COLO829 (cell line): ENCODE data around the gene TUBA3E.
"Not testable (repeated sequence)": the region's sequence is repeated elsewhere in the genome, so short reads cannot be mapped to it uniquely, and the experiment has no call there.

Experiments used
- DNase-seq: peaks from one replicate; pipeline ENCODE4 v3.0.0; 2012; ENCODE audit warnings: low spot score

TUBA3E gene

DNA sequence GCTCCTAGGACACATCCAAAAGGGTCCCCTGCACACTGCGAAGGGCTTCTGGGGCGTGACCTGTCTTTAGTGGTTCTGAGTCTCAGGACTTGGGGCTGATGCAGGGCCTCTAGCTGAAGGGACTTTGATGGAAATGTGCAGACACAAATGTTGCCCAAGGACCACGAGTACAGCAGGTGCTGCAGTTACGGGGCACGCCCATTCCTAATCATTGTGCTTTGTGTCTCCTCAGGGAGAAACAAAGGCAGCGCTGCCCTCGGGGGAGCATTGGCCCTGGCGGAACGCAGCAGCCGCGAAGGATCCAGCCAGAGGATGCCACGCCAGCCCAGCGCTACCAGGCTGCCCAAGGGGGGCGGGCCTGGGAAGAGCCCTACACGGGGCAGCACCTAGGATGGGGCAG is 8.0 kb downstream of the TUBA3E start:
- no peak for DNase-seq

DNA sequence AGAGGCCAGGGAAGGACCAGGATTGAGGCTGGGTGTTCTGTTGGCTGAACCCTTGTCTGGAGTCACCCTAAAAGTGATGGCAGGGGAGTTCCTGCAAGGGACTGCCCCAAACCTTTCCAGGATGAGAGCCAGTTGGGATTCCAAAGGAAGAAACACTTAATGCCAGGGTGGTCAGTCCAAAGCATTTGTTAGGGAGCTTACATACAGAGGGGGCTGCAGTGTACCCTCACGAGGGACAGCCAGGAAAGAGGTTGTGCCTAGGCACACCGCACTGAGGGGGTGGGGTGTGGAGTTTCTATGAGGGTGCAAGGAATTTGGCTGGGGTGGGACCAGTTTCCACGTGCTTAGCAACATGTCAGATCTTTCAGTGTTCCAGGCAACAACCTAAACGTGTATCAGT is 9.3 kb downstream of the TUBA3E start:
- DNase-seq, result not testable (repeated sequence)

DNA sequence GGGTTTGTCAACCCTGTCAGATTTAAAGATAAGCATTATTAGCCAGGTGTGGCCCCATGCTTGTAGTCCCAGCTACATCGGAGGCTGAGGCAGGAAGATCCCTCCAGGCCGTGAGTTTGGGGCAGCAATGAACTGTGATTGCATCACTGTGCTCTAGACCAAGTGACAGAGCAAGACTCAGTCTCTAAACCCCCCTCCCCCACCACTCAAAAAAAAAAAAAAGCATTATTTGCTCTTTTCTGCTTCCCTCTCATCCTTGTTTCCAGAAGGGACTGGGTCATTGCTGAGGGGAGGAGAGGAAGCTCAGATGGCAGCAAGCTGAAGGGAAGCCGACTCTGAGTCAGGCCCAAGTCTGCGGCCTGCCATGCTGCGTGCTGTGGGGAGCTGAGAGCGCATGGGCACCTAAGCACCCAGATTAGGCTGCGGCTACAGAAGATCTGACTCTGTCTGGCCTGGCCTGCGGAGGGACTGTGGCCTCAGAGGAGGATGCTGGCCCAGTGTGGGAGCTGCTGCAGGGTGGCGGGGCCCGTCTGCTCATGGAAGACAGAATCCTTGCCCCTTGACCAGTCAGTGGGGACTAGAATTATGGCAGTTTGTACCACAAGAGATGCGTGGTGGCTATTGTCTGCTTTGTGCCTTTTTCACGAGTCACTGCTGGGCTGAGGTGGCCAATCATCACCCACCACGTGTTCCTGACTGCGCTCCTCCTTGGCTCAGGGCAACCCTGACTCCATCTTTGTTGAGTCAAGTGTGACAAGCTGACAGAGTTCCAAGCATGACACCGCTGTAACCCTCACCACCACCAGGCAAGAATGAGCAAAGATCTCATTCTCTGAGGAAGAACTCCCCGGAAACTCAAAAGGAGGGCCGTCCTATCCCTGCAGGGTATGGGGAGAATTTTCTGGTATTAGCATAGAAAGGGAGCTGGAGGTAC is 10.1 kb downstream of the TUBA3E start:
- DNase-seq, result not testable (repeated sequence)

DNA sequence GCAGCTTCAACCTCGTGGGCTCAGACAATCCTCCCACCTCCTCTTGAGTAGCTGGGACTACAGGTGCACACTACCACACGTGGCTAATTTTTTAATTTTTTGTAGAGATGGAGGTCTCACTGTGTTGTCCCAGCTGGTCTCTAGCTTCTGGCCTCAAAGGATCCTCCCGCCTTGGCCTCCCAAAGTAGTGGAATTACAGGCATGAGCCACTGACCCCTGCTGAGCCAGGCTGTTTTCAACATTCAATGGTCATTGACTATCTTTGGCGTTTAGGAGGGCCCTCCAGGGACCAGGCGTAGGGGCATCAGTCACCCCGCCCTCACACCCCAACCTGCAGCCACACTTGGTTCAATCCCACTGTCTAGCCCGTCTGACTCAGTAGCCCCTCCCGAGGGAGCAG is 11.0 kb downstream of the TUBA3E start:
- DNase-seq, result no peak

DNA sequence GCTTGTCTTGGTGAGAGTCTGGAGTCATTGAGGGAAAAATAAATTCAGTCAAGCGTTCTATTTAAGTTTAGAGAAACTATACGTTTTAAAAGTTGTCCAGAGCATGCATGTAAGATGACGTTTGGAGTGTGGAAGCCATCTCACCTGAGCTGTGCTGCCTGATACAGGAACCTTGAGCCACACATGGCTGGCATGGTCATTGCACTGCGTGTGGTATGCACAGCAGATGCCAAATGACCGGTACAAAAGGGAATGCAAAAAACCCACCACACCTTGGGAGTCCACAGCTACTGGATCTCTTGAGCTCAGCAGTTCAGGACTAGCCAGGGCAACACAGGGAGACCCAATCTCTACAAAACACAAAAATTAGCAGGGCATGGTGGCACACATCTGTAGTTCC is 11.8 kb downstream of the TUBA3E start:
- DNase-seq, result no peak

DNA sequence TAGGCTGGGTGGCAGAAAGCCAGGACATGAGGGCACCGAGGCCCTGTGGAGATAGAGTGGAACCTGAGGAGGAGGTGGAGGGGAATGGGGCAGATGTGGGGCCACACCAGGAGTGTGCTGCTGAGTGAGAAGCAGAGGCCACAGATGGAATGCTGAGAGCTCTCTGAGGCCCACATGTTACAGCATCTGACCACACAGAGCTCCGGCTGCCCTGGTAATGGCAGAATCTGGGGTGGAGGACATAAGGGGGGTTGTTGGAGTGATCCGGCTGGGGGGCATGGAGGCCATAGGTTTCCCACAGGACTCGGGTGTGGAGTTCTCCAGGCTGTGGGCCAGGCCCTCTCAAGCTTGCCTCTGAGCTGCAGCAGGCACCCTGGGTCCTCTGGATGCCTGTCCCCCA is 12.3 kb downstream of the TUBA3E start:
- no peak for DNase-seq

DNA sequence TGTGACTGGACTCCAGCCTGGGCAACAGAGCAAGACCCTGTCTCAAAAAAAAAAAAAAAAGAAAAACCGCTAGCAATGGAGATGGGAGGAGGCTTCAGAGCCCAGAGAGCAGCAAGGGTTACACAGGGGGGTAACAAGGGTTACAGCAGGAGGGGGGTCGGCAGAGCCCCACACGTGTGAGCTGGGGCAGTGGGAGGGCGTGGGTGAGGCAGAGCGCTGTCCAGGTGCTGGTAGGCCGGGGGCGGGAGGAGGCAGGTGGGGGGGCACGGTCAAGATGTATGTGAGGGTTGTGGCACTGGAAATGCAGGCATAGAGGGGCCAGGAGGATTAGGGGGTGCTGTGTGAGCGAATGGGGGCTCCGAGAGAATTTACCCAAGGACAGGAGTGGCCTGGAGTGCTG is 12.8 kb downstream of the TUBA3E start:
- DNase-seq, result no peak

DNA sequence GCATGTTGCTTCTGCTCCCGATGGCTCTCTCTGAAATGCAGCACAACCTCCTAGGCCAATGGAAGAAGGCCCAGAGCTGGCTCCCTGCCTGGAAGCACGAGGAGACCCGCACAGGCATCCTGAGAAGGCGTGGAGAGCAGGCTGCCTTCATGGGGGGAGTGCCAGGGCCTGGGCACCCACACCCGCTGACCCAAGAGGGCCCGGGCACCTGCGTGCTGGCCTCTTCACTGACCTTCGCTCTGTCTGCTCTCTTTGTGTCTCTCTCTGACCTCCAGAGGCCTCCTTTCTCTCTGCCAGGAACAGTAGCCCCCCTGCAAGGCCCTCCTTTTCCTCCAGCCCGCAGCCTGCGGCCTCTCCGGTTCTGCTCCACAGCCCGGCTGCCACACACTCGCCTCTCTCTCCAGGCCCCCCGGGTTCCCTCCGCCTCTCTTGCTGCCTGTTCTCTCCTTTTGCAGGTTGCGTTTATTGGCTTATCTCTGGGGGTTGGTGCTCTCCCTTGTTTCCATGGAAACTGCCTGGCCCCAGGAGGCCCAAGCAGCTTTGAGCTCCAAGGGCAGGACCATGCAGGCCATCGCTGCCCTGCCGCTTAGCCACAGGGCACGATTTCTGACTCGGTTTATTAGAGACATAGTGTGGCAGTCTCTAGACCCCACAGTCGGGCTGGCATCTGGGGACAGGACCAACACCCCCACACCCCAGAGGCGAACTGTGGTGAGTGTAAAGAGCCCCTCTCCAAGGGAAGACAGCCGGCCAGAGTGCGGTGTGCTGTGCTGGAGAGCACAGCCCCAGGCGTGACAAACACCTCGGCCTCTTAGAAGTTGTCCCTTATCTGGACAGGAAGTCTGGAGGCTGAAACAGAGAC is 14.5 kb downstream of the TUBA3E start:
- no peak for DNase-seq

DNA sequence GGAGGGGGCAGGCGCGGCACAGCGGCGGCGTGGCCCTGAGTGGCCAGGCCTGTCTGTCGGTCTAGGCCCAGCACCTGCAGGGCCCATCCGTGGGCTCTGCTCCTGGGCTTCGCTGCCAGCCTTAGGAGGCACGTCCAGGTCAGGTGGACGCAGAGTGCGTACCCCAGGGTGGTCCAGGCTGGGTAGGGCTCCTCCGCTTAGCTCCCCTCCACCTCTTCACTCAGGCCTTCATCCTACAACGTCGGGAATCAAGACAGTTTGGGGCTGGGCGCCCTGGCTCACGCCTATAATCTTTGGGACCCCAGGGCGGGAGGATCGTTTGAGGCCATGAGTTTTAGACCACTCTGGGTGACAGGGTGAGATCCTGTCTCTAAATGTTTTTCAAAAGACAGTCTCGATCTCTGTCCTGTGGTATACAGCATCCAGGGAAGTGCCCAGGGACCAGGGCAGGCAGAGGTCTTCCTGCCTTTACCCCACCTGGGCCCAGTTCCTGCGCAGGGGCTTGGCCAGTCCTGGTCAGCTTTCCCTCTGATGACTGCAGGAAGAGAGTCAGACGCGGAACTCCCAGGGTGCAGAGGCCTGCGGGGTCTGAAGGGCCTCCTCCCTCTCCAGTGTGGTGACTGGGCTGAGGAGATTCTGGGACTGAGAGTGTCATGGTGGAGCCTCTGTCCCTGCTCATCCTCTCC is 15.3 kb downstream of the TUBA3E start:
- DNase-seq, result not testable (repeated sequence)

DNA sequence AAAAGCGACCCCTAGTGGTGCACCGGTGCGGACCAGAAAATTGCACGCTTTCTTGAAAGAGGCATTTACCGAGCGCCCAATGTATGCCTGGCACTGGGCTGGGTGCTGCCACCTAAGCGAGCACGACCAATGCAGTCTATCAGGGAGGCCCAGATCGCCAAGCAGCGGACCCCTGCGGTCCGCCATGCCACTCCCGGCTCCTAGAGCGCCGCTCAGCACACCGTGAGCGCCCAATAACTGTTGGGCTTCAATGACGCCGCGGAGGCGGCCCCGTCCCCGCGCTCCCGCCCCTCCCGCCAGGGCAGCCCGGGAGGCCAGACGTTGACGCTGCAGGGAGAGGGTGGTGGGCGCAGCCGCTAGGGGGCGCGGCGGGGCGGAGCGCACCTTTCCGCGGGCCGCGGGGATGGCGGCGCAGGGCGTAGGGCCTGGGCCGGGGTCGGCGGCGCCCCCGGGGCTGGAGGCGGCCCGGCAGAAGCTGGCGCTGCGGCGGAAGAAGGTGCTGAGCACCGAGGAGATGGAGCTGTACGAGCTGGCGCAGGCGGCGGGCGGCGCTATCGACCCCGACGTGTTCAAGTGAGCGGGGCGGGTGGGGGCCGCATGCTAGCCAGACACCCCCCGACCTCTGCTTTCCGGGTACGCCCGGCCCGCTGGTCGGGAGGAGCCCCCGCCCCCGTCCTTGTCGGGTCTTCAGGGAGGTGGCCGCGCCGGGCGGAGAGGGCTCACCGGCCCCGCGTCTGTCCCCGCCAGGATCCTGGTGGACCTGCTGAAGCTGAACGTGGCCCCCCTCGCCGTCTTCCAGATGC is 16.2 kb downstream of the TUBA3E start, which contains the start of gene MZT2B:
TSS of gene MZT2B (plus strand) at position 383 of the 803 bp plus-strand sequence. CDS start at position 404, 21 bp downstream.
- DNase-seq, result peak; percentile 66

DNA sequence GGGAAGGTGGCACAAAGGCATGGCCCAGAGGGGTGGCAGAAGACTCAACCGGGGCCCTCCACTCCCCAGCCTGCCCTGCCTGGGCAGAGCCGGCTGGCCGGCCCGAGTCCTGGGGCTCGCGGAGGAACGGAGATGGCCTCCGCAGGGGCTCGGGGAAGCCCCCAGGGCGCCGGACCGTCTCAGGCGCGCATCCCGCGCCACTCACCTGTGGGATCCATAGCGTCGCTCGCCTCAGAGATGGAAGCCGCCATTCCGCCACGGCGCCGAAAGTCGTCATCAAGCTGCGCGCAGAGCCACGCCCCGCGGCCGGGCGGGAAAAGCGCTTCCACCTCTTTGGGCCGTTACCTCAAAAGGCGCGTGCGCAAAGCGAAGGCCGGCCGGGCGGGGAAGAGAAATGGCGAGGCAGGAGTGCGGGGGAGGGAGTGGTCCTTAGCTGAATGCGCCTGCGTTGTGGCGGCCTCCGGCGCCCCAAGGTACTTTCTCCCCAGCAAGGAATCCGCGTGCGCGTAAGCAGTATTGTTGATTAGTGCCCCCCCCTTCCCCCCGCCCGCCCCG is 16.8 kb downstream of the TUBA3E start, which contains the start of gene SMPD4:
TSS of gene SMPD4 (minus strand) at position 278 of the 555 bp plus-strand sequence. CDS start 5,010 bp downstream, outside the sequence.
- peak; percentile 94 for DNase-seq

DNA sequence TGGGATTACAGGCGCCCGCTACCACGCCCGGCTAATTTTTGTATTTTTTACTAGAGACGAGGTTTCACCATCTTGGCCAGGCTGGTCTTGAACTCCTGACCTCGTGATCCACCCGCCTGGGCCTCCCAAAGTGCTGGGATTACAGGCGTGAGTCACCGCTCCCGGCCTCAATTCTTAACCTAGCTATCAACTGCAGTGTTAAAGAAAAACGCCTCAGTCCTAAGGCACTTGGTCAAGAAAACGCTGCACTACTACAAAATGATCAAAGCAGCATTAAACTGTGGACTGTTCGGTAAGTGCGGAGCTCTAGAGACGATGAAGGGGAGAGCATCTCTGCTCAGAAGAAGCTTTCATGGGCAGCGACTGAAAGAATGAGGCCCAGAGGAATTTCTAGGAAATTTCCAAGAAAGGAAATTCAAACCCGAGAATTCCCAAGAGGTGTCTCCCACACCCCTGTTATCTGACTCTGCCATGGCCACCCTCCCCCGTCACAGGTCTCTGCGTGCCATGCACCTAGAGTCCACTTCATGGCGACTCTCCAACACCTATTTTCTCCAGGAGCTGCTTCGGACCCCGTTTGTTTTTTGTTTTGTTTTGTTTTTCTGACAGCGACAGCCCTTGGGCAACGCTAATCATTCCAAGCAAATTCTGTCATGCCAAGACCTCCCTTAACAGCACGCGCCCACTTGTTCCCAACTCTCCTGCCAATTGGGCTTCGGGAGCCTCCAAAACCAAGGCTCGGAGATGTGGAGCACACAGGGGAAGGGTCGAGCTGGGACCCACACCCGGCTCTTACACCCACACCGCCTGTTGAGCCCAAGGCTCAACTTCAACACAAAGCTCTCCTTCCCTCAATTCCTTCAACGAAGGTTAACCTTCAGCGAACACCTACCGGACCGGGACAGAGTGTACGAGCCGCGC is 17.6 kb downstream of the TUBA3E start:
- not testable (repeated sequence) for DNase-seq

DNA sequence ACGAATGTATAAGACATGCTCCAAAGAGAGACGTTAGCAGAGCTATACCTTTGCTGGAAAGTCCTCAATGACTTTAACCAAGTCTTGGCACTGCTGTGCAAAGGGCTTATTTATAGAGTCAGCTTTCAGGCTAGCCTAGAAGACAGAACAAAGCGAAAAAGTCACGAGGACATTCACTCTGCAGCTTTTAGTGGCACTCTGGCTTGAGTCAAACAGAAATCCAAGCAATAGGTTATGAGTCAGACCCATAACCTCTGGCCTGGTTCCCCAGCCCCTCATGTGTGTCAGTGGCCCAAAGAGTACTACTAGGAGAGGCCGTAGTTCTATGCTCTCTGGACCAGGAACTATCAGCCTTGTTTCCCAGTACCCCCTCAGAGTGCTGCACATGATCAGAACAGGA is 23.4 kb downstream of the TUBA3E start:
- DNase-seq, result not testable (repeated sequence)

DNA sequence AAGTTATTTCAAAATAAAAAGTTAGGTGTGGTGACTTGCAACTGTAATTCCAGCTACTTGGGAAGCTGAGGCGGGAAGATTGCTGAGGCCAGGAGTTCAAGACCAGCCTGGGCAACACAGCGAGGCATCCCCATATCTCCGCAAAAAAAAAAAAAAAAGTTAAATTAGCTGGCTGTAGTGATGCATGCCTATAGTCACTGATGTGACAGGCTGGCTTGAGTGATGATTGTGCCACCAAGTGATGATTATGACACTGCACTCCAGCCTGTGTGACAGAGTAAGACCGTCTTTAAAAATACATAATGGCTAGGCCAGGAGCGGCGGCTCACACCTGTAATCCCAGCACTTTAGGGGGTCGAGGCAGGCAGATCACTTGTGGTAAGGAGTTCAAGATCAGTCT is 28.3 kb downstream of the TUBA3E start:
- no peak for DNase-seq

DNA sequence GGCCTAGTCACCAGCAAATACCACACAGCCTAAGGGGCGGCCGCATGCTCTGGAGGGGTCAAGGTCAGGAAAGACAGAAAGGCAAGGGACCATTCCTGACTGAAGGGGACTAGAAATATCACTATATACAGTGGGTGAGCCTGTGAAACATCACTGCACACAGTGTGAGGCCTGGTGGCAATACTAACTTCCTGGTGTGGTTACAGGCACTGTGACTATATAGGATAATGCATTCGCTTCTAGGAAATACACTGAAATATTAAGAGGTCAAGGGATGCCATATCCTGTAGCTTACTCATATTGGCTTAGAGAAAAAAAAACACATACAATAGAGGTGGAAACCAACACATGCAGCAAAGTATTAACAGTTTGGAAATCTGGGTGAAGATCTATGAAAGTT is 29.1 kb downstream of the TUBA3E start:
- not testable (repeated sequence) for DNase-seq

DNA sequence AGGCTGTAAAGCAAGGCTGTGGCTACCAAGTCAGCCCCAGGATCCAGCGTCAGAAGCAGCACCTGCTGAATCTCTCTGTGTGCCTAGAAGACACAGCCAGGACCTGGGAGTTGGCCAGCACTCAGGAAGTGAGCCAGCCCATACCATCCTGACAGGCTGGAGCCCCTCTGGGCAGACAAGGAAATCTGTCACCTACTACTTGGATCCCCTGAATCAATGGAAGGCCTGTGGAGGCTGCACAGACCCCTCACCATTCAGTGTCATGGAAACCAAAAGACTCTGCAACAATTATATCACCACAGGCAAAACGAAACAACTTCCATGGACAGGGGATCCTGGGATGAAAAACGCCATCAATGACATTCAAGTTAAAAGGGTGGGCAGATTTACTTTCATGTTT is 31.6 kb downstream of the TUBA3E start:
- not testable (repeated sequence) for DNase-seq

DNA sequence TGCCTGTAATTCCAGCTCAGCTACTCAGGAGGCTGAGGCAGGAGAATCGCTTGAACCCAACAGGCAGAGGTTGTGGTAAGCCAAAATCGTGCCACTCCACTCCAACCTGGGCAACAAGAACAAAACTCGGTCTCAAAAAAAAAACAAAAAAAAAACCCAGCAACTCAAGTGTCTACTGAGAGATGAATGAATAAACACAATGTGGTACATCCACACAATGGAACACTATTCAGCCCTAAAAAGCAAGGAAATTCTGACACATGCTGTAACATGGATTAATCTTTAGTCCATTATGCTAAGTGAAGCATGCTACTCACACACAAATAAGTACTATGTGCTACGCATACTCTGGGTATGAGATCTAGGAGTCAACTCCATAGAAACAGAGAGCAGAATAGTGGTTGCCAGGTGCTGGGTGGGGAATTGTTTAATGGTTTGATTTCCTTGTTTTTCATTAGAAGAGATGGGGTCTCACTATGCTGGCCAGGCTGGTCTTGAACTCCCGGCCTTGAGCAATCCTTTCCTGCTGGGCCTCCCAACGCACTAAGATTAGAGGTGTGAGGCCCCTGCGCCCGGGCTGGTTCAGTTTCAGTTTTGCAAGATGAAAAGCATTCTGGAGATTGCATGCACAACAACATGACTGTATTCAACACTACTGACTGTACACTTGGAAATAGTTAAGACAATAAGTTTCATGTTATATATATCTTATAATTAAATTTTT is 32.8 kb downstream of the TUBA3E start:
- no peak for DNase-seq

DNA sequence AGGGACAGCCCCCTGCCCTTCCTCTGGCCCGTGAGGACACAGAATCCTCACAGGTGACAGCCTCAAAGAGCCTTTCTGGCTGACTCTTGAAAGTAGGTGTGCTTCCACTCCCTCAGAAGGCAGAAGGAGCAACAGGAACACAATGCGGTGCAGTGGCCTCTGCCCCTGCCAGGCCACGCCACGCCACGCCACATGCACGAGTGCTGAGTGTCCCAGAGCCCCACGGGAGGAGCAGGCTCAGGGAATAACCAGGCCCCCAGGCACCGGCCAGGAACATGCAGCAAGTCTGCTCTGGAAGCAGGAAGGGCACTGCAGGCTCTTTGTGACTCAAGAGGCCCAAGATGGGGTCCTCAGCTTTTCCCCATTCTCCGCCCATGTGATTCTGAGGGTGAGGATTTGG is 35.3 kb downstream of the TUBA3E start:
- no peak for DNase-seq

DNA sequence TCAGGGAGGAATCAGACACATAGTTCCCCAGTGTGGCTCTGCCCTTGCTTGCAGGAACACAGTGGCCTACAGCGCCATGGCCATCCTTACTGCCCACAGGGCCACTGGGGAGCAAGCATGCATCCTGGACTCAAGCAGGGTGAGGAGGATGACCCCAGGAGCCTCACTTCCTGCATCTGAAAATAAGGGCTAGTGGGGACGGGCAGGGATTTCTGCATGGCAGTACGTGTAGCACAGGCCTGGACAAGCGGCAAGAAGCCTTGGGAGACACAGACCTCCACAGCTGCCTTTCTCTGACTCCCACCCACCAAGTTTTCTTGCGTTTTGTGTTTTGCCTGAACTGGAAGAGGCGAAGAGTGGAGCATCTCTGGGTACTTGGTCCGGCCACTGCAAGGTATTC is 35.8 kb downstream of the TUBA3E start:
- DNase-seq, result not testable (repeated sequence)
